HEK293T (cell line): ENCODE data around the gene HCFC2.

ENCODE experiments used
- BHLHE40 ChIP-seq: fragments of 450-650 bp; IDR thresholded peaks from 2 replicates; pipeline ENCODE4 v1.6.1; 2016; ENCODE audit warnings: mild to moderate bottlenecking, moderate library complexity, borderline replicate concordance
- ELF4 ChIP-seq: fragments of 450-650 bp; IDR thresholded peaks from 2 replicates; pipeline ENCODE4 v1.6.1; 2017; ENCODE audit warnings: antibody characterized with exemption
- FOXK2 ChIP-seq: fragments of 450-650 bp; IDR thresholded peaks from 2 replicates; pipeline ENCODE4 v1.6.1; 2016; ENCODE audit warnings: mild to moderate bottlenecking
- FOXM1 ChIP-seq: fragments of 450-650 bp; IDR thresholded peaks from 2 replicates; pipeline ENCODE4 v1.6.1; 2017; ENCODE audit warnings: mild to moderate bottlenecking, borderline replicate concordance
- L3MBTL2 ChIP-seq: fragments of 450-650 bp; conservative IDR thresholded peaks from 2 replicates; pipeline ENCODE4 v1.6.1; 2016; ENCODE audit warnings: mild to moderate bottlenecking
- LEF1 ChIP-seq: fragments of 450-650 bp; IDR thresholded peaks from 2 replicates; pipeline ENCODE4 v1.6.1; 2017; ENCODE audit warnings: mild to moderate bottlenecking, borderline replicate concordance
- NFRKB ChIP-seq: fragments of 450-650 bp; IDR thresholded peaks from 2 replicates; pipeline ENCODE4 v1.6.1; 2016; ENCODE audit warnings: mild to moderate bottlenecking, moderate library complexity
- SP1 ChIP-seq: fragments of 450-650 bp; IDR thresholded peaks from 2 replicates; pipeline ENCODE4 v1.6.1; 2017
- TARDBP ChIP-seq: fragments of 450-650 bp; IDR thresholded peaks from 2 replicates; pipeline ENCODE4 v1.6.1; 2016
- ZNF384 ChIP-seq: fragments of 450-650 bp; IDR thresholded peaks from 2 replicates; pipeline ENCODE4 v1.6.1; 2016
- TF ChIP-seq, protein P1 (sequence below): fragments of 450-650 bp; IDR thresholded peaks from 2 replicates; pipeline ENCODE4 v1.6.1; 2016

DNA sequence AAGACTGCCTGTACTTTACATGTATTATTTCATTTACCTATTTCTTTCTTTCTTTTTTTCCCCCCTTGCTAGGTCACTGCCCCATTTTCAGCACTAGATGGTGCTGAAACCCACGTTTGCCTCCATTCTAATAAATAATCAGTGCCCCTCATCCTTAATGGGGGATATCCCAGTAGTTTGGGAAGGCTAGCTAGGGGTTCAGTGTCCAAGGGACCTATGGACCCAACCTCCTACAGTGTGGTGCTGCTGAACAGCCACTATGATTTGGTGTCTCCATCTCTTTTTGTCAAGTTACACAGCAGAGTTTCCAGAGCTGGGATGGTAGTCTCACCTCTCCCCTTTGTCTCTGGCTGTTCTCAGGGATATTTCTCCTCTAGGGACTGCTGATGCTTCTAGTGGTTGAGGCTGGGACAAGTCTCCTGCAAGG lies 6.5 kb upstream of the HCFC2 start:
- TF ChIP-seq L3MBTL2 = no peak
- TF ChIP-seq FOXK2 = no peak
- no peak for TF ChIP-seq NFRKB
- TF ChIP-seq FOXM1 = no peak
- TF ChIP-seq, protein P1, sequence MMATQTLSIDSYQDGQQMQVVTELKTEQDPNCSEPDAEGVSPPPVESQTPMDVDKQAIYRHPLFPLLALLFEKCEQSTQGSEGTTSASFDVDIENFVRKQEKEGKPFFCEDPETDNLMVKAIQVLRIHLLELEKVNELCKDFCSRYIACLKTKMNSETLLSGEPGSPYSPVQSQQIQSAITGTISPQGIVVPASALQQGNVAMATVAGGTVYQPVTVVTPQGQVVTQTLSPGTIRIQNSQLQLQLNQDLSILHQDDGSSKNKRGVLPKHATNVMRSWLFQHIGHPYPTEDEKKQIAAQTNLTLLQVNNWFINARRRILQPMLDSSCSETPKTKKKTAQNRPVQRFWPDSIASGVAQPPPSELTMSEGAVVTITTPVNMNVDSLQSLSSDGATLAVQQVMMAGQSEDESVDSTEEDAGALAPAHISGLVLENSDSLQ = no peak
- no peak for TF ChIP-seq BHLHE40
- no peak for TF ChIP-seq ELF4
- no peak for TF ChIP-seq ZNF384
- TF ChIP-seq SP1 = no peak
- no peak for TF ChIP-seq TARDBP
- TF ChIP-seq LEF1 = no peak
